ENCODE data around the gene SYT1. TPM values are rescaled to one million over a fixed set of nuclear protein-coding genes. Genes with fewer than 3 reads are reported as not detected.

SYT1 gene
- total RNA-seq, 2 experiments from 2014 or later = not detected

DNA sequence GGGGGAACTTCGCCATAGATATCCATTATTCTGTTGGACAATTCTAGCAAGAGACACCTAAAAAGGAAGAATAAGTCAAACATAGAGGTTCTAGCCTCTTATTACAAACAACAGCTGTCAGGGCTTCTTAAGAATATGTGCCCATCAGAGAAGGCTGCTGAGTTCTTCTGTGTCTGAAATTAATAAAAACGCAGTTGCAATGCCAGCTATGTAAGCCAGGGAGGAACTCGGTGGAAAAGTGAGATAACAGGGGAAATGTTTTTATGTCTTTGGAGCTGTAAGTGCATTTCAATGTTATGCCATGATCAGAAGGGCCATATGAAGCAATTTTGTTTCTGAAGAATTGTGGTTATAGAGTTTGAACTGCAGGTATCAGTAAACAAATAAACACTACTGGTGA lies 95.0 kb downstream of the SYT1 start:
- CTCF ChIA-PET = no interaction called here
- H3K9me3 ChIP-seq (ENCODE audit: control insufficient read depth in 1 of 2, insufficient read depth in 1 of 2, low read length in 2 of 2) = no peaks in the 10 kb centered on the region
- POLR2A ChIA-PET = no interaction called here

DNA sequence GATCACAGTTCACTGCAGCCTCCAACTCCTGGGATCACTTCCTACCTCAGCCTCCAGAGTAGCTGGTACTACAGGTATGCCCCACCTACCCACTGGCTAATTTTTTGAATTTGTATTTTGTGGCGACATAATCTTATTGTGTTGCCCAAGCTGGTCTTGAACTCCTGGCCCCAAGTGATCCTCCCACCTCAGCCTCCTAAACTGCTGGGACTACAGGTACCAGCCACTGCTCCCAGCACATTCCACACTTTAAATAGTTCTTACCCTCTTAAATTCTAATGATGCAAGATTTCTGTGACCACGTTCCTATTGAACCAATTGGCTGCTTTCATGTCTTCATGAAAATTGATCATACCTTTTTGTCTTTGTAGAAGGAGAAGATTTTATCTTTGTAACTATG lies 96.6 kb downstream of the SYT1 start:
- Histone ChIP-seq H3K4me3 (ENCODE audit: low read length) (no peak overlapping the region), H3K36me3 (ENCODE audit: insufficient read depth, low read length) (no peaks in the 10 kb centered on the region), H3K27me3 (ENCODE audit: control insufficient read depth in 1 of 2, insufficient read depth in 2 of 2, low read length in 2 of 2) (no peaks in the 10 kb centered on the region), H3K4me1 (ENCODE audit: insufficient read depth, low read length) (no peaks in the 10 kb centered on the region), H3K9me3 (ENCODE audit: control insufficient read depth in 1 of 2, insufficient read depth in 1 of 2, low read length in 2 of 2) (no peaks in the 10 kb centered on the region), H3K27ac (ENCODE audit: low read depth in 1 of 2, low read length in 2 of 2) (no peak overlapping the region)
- ChIA-PET CTCF (no interaction called here), POLR2A (no interaction called here)
- intact Hi-C loops (cut with DNase I, micrococcal nuclease) = no loop called here
- no peaks in the 10 kb centered on the region for H3K27me3 Mint-ChIP-seq
- TF ChIP-seq, protein P1, sequence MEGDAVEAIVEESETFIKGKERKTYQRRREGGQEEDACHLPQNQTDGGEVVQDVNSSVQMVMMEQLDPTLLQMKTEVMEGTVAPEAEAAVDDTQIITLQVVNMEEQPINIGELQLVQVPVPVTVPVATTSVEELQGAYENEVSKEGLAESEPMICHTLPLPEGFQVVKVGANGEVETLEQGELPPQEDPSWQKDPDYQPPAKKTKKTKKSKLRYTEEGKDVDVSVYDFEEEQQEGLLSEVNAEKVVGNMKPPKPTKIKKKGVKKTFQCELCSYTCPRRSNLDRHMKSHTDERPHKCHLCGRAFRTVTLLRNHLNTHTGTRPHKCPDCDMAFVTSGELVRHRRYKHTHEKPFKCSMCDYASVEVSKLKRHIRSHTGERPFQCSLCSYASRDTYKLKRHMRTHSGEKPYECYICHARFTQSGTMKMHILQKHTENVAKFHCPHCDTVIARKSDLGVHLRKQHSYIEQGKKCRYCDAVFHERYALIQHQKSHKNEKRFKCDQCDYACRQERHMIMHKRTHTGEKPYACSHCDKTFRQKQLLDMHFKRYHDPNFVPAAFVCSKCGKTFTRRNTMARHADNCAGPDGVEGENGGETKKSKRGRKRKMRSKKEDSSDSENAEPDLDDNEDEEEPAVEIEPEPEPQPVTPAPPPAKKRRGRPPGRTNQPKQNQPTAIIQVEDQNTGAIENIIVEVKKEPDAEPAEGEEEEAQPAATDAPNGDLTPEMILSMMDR (IDR thresholded peaks at IDR 0.05) = no peak
- H3K4me3 Mint-ChIP-seq = no peak overlapping the region
- peaks cover 3% of the 10 kb centered on the region for H3K9me3 Mint-ChIP-seq
- ATAC-seq (ENCODE audit: poor library complexity) = no peak
- H3K36me3 Mint-ChIP-seq (ENCODE audit: low read depth) = no peaks in the 10 kb centered on the region
- DNase-seq = no peak
- H3K27ac Mint-ChIP-seq = no peak overlapping the region
- no peaks in the 10 kb centered on the region for H3K4me1 Mint-ChIP-seq (ENCODE audit: low read depth)

More for the DNA sequence above, 95.0 kb downstream of the SYT1 start:
- intact Hi-C loops (cut with DNase I, micrococcal nuclease) = no loop called here
- TF ChIP-seq, protein P1 (IDR thresholded peaks at IDR 0.05) = no peak
- no peak overlapping the region for H3K27ac ChIP-seq (ENCODE audit: low read depth in 1 of 2, low read length in 2 of 2)
- no peaks in the 10 kb centered on the region for H3K4me1 ChIP-seq (ENCODE audit: insufficient read depth, low read length)
- H3K27me3 Mint-ChIP-seq = no peaks in the 10 kb centered on the region
- no peak overlapping the region for H3K4me3 Mint-ChIP-seq
- H3K4me3 ChIP-seq (ENCODE audit: low read length) = no peak overlapping the region
- H3K27ac Mint-ChIP-seq = no peak overlapping the region
- no peaks in the 10 kb centered on the region for H3K27me3 ChIP-seq (ENCODE audit: control insufficient read depth in 1 of 2, insufficient read depth in 2 of 2, low read length in 2 of 2)
- peaks cover 5% of the 10 kb centered on the region for H3K9me3 Mint-ChIP-seq
- H3K36me3 Mint-ChIP-seq (ENCODE audit: low read depth) = no peaks in the 10 kb centered on the region
- no peaks in the 10 kb centered on the region for H3K4me1 Mint-ChIP-seq (ENCODE audit: low read depth)
- DNase-seq (no peak), ATAC-seq (ENCODE audit: poor library complexity) (no peak)
- no peaks in the 10 kb centered on the region for H3K36me3 ChIP-seq (ENCODE audit: insufficient read depth, low read length)

DNA sequence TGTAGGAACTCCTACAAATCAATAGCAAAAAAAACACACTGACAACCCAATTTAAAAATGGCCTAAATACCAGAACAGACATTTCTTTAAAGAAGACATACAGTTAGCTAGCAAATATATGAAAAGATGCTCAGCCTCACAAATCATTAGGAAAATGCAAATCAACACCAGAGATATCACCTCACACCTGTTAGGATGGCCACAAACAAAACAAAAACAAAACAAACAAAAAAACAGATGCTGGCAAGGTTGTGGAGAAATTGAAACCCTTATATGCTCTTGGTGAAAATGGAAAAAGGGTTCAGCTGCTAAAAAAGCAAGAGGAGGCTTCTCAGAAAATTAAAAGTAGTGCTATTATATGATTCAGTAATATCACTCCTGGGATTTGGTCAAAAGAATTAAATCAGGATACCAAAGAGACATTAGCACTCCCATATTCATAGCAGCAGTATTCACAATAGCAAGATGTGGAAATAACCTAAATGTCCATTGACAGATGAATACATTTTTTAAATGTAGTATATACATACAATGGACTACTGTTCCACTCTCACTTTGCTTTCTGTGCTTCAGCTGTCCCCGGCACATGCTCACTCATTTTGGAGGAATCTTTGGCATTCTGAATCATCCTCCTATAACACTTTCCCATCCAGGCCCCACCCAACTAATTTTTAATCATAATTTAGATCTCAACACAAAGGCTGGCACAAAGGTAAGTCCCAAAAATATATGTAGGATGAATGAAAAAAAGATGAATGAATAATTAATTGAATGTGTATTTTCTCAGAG lies 99.1 kb downstream of the SYT1 start:
- DNase-seq (no peak), ATAC-seq (ENCODE audit: poor library complexity) (no peak)
- Mint-ChIP-seq H3K36me3 (ENCODE audit: low read depth) (no peaks in the 10 kb centered on the region), H3K27ac (no peak overlapping the region), H3K9me3 (peaks cover 6% of the 10 kb centered on the region), H3K4me1 (ENCODE audit: low read depth) (no peaks in the 10 kb centered on the region), H3K4me3 (no peak overlapping the region), H3K27me3 (no peaks in the 10 kb centered on the region)
- Histone ChIP-seq H3K36me3 (ENCODE audit: insufficient read depth, low read length) (no peaks in the 10 kb centered on the region), H3K9me3 (ENCODE audit: control insufficient read depth in 1 of 2, insufficient read depth in 1 of 2, low read length in 2 of 2) (peaks cover 0 to 4% of the 10 kb centered on the region in 2 experiments), H3K4me1 (ENCODE audit: insufficient read depth, low read length) (no peaks in the 10 kb centered on the region), H3K27me3 (ENCODE audit: control insufficient read depth in 1 of 2, insufficient read depth in 2 of 2, low read length in 2 of 2) (no peaks in the 10 kb centered on the region), H3K4me3 (ENCODE audit: low read length) (no peak overlapping the region), H3K27ac (ENCODE audit: low read depth in 1 of 2, low read length in 2 of 2) (no peak overlapping the region)
- TF ChIP-seq, protein P1 (IDR thresholded peaks at IDR 0.05) = no peak
- intact Hi-C loops (cut with DNase I, micrococcal nuclease) = no loop called here
- ChIA-PET POLR2A (no interaction called here), CTCF (no interaction called here)
